Right hindlimb (tissue), 1 donor: ENCODE results near the gene PTGIR.

ENCODE experiments used
- DNase-seq: peaks from one replicate; pipeline ENCODE4 v3.0.0-alpha.2; 2018

The PTGIR gene

DNA sequence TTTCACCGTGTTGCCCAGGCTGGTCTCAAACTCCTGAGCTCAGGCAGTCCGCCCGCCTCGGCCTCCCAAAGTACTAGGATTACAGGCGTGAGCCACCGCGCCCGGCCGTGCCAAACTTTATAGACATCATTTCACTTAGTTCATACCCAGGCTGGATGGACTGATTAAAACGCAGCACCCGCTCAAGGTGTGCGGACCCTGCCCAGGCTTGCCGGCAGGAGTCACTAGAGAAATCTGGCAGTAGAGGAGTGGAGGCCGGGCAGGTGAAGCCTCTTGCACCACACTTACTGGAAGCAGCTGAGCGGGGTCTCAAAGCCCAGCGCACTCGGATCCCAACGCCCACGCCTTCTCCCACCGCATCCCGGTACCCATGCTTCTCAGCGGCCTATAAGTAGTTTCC is 11.4 kb downstream of the PTGIR start:
- DNase-seq: peak; percentile 18

DNA sequence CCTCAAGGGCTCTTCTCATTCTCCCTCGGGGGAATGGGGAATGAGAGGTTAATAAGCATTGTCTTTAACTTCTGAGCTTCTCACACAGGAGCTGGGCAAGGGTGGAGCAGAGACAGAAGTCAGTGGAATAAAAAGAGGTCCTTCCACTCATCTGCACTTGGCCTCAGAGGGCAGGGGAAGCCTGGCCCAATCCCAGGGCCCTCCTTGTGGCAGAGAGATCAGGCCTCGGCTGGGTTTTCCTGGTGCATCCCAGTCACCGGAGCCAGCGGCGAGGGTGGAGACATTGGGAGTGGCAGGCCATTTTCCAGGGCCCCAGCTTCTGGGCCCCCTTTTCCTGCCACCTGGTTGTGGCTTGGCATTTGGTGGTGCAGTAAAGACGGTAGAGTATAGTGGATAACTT is 13.1 kb downstream of the PTGIR start:
- peak; percentile 15 for DNase-seq

DNA sequence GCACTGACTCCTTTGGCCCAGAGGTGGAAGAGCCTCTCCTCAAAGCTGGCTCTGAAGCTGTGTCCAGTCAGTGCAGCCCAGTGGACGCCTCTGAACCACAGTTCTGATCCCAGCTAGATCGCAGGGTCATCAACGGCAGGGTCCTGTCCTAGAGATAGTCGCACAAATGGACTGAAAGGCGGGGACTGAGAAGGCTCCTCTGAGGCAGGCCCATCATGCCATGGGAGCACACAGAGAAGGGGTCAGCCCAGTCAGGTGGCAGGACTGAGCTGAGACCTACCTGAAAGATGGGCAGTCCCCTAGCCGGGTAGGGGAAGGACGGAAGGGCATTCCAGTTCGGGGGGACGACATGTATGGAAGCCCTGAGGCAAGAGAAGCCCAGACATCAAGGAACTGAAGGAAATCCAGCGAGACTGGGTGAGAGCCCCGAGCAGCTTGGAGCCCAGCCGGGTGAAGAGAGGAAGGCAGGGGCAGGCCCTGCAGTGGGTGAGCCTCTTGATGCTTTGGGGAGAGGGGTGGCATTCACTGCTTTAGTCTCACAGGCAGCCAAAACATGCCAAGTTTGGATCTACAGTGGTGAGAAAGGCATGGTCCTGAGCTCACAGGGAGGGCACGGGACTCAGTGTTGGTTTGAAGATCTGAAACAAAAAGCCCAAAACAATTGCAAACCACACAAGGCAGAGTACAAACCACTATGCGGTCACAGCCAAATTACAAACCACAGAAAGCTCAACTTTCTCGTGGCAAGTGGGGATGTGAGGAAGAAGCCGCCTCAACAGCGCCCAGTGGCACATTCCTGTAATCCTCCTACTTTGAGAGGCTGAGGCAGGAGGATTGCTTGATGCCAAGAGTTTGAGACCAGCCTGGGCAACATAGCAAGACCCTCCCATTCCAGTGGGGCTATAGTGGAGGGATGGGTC is 13.8 kb downstream of the PTGIR start:
- peak; percentile 15 for DNase-seq

DNA sequence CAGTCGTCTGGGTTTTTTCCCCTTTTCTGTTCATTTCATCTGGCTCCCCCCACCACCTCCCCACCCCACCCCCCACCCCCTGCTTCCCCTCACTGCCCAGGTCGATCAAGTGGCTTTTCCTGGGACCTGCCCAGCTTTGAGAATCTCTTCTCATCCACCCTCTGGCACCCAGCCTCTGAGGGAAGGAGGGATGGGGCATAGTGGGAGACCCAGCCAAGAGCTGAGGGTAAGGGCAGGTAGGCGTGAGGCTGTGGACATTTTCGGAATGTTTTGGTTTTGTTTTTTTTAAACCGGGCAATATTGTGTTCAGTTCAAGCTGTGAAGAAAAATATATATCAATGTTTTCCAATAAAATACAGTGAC is 14.5 kb downstream of the PTGIR start:
- no peak for DNase-seq

DNA sequence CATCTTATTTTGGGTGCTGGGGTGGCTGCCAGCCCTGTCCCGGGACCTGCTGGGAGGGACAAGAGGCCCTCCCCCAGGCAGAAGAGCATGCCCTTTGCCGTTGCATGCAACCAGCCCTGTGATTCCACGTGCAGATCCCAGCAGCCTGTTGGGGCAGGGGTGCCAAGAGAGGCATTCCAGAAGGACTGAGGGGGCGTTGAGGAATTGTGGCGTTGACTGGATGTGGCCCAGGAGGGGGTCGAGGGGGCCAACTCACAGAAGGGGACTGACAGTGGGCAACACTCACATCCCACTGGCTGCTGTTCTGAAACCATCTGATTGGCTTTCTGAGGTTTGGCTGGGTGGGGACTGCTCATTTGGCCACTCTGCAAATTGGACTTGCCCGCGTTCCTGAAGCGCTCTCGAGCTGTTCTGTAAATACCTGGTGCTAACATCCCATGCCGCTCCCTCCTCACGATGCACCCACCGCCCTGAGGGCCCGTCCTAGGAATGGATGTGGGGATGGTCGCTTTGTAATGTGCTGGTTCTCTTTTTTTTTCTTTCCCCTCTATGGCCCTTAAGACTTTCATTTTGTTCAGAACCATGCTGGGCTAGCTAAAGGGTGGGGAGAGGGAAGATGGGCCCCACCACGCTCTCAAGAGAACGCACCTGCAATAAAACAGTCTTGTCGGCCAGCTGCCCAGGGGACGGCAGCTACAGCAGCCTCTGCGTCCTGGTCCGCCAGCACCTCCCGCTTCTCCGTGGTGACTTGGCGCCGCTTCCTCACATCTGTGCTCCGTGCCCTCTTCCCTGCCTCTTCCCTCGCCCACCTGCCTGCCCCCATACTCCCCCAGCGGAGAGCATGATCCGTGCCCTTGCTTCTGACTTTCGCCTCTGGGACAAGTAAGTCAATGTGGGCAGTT is 15.1 kb downstream of the PTGIR start:
- DNase-seq: peak; percentile 14

DNA sequence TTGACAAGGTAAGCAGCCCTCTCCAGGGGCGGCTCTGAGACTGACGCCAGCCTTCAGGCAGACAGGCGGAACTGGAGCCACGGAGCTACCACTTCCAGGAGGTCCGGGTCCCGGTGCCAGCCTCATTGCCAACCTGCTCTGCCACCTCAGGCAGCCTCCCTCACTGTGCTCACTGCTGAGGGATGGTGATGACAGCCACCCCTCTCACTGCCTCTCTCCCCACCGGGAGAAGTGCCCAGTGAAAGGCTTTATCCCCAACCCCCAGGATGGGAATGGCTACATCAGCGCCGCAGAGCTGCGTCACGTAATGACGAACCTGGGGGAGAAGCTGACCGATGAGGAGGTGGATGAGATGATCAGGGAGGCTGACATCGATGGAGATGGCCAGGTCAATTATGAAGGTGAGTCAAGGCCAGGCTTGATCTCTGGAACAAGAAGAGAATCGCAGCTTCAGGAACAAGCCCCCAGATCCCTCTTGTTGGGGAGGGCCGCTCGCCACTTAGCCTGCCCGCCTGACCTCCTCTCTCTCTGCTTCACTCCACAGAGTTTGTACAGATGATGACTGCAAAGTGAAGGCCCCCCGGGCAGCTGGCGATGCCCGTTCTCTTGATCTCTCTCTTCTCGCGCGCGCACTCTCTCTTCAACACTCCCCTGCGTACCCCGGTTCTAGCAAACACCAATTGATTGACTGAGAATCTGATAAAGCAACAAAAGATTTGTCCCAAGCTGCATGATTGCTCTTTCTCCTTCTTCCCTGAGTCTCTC is 16.1 kb downstream of the PTGIR start:
- no peak for DNase-seq

DNA sequence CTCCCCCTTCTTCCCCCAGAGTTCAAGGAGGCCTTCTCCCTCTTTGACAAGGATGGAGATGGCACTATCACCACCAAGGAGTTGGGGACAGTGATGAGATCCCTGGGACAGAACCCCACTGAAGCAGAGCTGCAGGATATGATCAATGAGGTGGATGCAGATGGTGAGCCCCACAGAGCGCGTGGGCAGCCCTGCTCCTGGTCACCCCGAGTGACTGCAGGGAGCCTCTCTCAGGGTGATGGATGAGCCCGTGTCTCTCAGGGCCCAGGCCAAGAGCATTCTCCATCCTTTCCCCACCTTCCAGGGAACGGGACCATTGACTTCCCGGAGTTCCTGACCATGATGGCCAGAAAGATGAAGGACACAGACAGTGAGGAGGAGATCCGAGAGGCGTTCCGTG is 16.7 kb downstream of the PTGIR start:
- peak; percentile 13 for DNase-seq

DNA sequence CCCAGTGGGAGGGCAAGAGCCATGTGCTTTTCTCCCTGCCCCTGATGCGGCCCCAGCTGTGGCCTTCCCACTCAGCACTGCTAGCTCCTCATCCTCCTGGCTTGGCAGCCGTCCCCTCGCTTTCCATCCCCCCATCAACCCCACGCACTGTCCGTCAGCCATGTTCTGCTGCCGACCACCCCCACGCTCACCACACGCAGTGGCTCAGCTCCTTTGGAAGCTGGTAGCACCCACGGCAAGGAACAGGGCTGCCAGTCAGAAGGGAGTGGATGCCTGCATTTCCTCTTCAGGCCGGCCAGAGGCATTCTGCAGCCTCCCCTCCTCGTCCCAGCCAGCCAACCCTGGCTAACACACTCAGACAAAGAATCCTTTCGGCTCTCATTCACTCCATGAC is 17.4 kb downstream of the PTGIR start:
- peak; percentile 17 for DNase-seq

DNA sequence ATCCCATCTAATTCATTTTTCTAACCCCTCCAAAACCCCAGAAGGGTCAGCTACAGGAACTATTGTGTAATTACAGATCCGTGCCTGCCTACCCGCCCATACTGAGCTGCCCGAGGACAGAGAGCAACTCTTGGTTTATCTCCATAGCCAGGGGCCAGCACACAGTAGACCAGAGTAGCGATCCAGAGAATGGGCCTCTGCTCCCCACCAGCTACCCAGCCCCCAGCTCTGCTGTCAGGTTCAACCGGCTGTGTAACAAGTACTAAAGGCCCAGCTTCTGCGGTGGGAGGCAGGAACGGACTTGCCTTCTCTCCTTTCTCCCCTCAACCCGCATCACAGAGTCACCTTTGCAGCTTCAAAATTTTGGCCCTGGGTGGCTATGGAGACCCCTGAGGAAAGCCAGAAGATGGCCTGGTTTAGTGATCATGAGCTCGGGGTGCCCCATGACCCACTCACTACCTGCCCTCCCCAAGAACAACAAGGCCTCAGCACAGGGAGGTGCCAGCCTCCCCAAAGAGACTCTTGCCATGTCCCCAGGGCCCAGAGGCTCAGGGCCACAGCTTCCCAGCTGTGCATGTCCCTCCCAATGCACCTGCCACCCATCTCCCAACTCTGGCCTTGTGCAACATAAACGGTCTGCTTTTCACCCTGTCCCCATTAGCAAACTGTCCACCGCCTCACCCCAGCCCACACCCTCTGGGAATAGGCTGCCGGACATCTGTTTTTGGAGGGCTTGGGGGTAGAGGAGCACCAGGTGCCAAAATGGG is 18.0 kb downstream of the PTGIR start:
- no peak for DNase-seq

DNA sequence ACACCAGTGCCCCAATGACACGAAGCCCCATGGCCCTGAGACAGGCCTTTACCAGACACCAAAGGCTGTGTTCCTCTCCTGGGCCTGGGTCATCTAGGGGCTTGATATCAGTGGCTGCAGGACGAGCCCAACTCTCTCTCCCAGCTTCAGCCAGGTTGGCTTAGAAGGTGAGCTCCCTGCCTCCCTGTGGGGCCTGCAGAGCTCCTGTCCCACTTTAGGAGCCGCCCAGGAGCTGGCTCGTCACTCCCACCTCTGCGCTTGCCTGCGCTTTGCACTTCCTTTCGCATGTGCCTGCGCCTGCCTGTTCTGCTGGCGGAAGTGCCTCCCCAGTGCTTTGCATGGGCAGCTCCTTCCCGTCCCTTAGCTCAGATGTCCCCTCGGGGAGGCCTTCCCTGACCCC is 18.9 kb downstream of the PTGIR start:
- no peak for DNase-seq

DNA sequence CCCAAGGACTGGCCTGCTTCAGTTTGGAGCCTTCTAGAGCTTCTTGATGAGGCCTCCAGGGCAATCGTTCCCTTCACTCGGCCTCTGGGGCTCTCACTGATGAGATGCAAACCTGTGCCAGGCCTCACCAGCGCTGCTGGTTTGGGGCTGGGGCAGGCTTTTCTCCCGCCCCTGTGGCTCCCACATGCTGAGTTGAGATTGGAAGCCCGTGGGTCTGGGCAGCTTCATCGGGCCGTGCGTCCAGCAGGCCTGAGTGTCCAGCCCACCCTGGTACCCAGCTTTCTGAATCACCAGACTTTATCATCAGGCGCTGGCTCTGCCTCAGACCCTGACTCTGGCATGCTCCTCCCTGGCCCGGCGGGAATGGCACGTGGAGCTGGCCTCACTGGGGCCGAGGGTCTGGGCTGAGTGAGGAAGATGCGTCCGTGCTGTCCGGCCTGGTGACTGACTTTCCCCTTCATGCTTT is 19.5 kb downstream of the PTGIR start:
- DNase-seq: no peak

DNA sequence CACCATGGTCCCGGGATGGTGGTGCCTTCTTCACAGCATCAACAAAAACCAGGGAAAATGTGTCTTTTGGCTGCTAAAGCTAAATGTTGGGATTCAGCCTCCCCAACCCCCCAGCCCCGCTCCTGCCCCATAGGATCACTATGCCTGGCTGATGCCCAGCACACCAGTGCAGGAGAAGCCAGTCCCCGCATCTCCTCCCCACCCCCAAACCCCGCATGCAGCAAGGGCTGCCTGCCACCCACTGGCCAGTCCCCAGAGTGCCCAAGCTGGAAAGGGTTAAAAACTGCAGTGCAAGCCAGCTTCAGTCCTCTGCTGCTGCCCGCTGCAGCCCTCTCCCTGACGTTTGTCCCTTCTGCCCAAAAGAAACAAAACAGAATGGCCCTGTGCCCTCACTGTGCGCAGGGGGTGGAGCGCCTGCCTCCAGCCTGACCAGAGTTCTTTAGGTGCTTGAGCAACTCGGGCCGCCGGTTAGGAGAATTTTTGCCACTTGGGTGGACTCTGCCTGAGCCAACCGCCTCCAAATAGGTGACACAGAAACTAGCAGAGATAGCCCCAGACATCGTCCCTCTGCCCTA is 20.0 kb downstream of the PTGIR start:
- DNase-seq: no peak

DNA sequence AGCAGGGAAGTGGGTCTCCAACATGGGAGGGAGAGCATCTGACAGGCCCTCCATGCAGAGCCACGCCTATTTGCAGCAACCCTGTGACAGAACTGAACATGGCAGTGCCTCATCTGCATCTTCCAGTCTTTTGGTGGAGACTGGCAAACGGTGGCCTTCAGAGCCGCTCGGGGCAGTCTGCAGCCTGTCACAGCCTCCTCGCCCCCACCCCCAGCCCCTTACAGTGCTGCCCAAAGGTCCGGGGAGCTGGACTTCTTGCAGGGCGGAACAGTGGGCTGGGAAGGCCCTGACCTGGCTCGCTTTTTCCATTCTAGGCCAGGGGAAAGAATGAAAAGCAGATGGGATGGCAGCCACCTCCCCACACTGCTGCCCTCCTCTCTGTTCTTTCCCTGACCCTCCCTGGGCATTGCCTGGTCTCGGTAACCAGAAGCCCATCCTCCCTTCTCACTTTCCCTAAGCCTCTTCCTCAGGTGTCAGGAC is 21.1 kb downstream of the PTGIR start:
- no peak for DNase-seq

DNA sequence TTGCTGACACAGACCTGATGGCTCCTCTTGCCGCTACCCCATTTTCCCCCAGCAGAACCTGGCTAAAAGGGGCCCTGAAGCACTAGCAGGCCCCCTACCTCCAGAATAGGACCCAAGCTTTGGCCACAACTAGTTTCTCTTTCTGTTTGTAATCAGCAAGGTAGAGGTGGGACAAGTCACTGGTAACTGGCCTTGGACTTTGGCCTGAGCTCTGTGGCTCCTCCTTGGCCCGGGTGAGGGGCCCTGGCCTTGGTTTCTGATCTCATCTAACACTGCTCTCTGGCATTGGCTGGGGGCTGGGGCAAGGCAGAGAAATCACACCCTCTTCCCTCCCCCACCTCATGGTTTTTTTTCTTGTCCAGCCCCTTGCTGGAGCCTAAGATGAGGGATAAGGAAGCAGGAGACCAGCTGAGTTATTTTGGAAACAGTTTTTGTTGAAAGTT is 21.7 kb downstream of the PTGIR start:
- DNase-seq: no peak

DNA sequence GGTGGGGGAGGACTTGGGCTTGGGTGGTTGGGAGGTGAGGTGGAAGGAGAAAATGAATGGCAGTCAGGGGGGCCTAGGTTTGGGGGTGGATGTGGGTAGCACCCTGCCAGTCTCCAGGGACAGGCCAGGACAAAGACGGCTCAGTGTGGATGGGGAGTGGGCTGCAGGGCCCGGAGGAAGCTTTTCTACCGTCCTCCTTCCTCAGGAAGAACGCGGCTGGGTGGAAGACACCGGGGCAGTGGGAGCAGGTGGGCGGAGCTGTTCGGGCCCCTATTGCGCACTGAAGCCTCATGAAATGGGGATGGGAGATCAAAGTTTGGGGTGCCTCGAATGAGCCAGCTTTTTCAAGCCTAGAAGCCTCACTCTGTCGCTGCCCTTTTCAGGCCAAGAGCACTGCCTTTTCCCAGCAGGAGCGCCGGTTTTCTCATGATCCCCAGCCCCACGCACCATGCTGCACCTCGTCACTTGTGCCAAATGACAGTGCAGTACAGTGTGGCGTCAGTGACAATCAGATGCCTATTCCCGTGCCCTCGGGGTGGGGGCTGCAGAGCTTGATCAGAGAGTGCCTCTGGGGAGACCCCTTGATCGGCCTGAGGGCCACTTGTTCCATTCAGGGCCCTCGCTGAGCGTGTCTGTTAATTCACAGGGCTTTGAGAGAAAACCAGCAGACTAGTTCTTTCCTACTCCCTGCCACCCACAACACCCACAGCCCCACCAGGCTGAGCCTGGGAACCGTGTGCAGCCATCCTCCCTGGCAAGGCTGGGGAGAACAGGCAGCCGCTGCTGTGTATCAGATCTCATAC is 22.3 kb downstream of the PTGIR start:
- no peak for DNase-seq

DNA sequence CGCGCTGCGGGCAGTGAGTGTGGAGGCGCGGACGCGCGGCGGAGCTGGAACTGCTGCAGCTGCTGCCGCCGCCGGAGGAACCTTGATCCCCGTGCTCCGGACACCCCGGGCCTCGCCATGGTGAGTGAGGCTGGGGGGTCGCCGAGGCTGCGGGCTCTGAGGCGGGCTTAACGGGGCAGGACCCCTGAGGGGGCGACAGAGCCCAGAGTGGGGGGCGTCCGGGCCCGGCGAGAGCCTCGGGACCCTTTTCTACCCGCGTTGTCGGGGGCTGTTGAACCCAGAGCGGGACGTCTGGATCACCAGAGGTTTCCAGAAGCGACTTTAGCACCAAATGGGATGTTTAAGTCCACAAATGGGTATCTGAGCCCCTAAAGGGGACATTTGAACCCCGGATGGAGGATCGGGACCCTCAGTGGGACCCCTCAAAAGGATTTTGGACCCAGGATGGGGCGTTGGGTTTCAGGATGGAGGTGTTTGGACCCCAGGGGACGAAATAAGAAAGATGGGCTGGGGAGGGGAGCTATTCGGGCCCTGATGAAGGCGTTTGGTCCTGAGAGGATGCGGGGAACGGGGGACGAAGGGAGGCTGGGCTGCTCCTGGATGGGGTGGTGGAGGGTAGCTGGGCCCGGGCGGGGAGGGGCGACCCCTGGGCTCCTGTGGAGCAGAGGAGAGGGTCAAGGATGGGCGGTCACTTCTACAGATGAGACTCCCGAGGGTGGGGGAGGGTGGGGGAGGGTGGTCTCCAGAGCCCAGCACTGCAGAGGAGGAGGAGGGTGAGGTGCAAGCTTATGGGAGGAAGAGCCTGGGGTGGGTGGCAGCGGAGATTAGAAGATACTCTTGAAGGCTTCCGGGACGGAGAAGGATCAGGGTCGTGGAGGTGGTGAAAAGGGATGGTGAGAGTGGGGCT is 23.3 kb downstream of the PTGIR start, which contains the start of gene CALM3:
Gene CALM3, plus strand, starts transcription at position 13 of the 907 bp plus-strand sequence. Its CDS starts 105 bp downstream, at position 118.
- DNase-seq: no peak

DNA sequence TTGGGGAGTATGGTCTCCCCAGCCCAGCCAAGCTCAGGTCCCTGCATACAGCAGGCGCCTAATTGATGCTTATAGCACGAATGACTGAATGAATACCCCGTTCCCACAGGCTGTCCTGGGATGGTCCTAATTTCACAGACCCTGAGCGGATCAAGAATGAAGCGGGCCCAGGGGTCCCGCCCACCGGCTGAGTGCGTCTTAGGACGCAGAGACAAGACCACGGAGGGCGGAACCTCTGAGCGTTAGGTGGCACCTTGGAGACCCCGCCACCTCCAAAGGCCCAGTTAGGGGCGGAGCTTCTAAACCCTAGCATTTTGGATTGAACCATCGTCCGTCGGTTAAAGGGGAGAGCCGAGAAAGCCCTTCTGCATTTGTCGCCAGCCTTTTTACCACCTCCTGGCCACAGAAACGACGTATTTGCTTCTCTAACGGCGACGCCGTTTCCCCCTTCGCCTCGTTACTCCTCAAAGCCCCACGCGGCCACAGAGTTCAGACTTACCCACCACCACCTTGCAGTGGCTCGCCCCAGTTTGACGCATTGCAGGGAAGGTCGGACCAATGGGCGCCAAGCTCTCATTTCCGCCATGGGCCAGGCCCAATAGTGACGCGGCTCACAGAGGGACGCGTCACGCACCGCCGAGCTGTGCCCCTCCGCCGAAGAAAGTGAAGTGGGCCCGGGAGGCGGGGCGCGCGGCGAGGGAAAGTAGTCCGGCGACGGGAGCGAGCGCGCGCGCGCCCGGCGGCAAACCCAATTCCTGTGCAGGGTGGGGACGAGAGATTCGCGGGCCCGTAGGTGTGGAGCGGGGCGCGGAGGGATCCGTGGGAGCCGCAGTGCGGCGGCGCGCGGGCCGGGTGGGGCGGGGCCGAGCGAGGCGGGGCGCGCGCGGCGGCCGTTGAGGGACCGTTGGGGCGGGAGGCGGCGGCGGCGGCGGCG is 24.2 kb downstream of the PTGIR start:
- DNase-seq: peak; percentile 97

DNA sequence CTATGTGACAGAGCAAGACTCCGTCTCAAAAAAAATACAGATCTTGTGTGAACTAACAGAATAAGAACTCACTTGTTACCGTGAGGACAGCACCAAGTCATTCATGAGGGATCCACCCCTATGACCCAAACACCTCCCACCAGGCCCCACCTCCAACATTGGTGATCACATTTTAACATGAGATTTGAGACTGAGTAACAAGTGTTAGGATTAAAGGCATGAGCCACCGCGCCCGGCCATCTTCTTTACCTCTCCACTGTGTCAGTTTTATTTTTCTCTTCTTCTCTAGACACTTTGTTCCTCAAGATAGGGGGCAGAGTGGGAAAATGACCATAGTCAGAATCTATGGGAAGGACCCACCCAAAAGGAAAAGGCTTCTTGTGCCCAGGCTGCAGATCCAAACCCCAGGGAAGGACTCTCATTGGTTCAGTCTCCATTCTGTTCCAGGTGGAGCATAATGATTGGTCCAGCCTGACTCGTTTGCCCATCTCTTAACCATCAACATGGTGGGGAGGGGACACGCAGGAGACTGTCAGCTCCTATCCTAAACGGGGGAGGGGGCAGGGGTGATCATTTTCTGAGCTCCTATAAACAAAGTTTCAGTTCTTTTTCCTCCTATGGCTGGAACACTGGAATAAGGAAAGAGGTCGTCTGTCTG is 25.0 kb downstream of the PTGIR start:
- DNase-seq: no peak
